ENCODE data around the gene TMEM272. TPM values are rescaled to one million over a fixed set of nuclear protein-coding genes. Genes with fewer than 3 reads are reported as not detected.

Gene TMEM272
- total and polyA plus RNA-seq, 2 donors (not counting 3 experiments of a cell fraction or from before 2014, with no cell fraction given), result not detected

DNA sequence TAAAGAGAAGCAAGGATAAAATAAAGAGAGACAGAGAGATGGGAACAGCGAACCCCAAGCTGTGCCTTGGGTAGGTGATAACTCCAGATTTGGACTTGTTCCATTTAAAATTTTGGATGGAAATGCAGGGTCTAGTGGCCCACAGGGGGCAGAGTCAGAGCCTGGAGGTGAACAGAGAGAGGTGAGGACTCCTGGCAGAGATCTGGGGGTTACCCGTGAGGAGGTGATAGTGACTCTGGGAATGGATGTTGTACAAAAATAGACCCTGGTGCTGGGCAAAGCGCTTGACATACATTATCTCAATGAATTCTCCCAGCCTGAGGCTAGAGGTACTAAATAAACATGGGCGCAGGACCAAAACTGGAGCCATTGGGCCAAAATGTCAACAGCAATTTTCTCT lies 26.7 kb downstream of the TMEM272 start:
- no peaks in the 10 kb centered on the region for H4K20me1 ChIP-seq (replicated peaks; ENCODE audit: control insufficient read depth, extremely low read depth, insufficient read depth, low read length)
- no peak overlapping the region for H3K9ac ChIP-seq (replicated peaks; ENCODE audit: extremely low read depth, insufficient read depth, low read length)
- no peaks in the 10 kb centered on the region for H3K79me2 ChIP-seq (ENCODE audit: control insufficient read depth, insufficient read depth, low read length)
- no peak overlapping the region for H3K4me3 ChIP-seq (replicated peaks in 1 of 3; ENCODE audit: insufficient read depth in 1 of 3, low read depth in 1 of 3, low read length in 3 of 3)
- no peaks in the 10 kb centered on the region for H3K36me3 ChIP-seq (ENCODE audit: control insufficient read depth in 2 of 2, extremely low read depth in 1 of 2, insufficient read depth in 2 of 2, low read length in 2 of 2)
- TF ChIP-seq JUN (IDR thresholded peaks at IDR 0.05; ENCODE audit: borderline replicate concordance, insufficient read depth, insufficient read length, low read depth), result no peak
- TF ChIP-seq POLR2A (IDR thresholded peaks at IDR 0.05; ENCODE audit: low read depth, low read length), result no peak
- TF ChIP-seq EZH2 (IDR thresholded peaks at IDR 0.05; ENCODE audit: borderline replicate concordance, low read depth, low read length, severe bottlenecking), result no peak
- TF ChIP-seq POLR2AphosphoS5 (IDR thresholded peaks at IDR 0.05; ENCODE audit: insufficient read depth, low read depth, low read length), result no peak
- no peak for TF ChIP-seq GATA2 (IDR thresholded peaks at IDR 0.05; ENCODE audit: insufficient read depth, insufficient read length, low read depth, low read length)
- TF ChIP-seq FOS (IDR thresholded peaks at IDR 0.05; ENCODE audit: borderline replicate concordance, insufficient read depth, low read length), result no peak
- TF ChIP-seq, protein P1, sequence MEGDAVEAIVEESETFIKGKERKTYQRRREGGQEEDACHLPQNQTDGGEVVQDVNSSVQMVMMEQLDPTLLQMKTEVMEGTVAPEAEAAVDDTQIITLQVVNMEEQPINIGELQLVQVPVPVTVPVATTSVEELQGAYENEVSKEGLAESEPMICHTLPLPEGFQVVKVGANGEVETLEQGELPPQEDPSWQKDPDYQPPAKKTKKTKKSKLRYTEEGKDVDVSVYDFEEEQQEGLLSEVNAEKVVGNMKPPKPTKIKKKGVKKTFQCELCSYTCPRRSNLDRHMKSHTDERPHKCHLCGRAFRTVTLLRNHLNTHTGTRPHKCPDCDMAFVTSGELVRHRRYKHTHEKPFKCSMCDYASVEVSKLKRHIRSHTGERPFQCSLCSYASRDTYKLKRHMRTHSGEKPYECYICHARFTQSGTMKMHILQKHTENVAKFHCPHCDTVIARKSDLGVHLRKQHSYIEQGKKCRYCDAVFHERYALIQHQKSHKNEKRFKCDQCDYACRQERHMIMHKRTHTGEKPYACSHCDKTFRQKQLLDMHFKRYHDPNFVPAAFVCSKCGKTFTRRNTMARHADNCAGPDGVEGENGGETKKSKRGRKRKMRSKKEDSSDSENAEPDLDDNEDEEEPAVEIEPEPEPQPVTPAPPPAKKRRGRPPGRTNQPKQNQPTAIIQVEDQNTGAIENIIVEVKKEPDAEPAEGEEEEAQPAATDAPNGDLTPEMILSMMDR (IDR thresholded peaks at IDR 0.05; ENCODE audit: extremely low read depth in 1 of 2, insufficient read depth in 1 of 2, low read depth in 1 of 2, low read length in 2 of 2), result no peak
- TF ChIP-seq, protein P2, sequence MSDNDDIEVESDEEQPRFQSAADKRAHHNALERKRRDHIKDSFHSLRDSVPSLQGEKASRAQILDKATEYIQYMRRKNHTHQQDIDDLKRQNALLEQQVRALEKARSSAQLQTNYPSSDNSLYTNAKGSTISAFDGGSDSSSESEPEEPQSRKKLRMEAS (IDR thresholded peaks at IDR 0.05; ENCODE audit: insufficient read depth, insufficient read length), result no peak
- no peak for TF ChIP-seq MYC (IDR thresholded peaks at IDR 0.05; ENCODE audit: low read depth, low read length)
- H2AFZ ChIP-seq (ENCODE audit: low read depth, low read length), result no peak overlapping the region
- BruUV-seq (replicated peaks), result no TSS peak
- no peak overlapping the region for H3K4me2 ChIP-seq (ENCODE audit: insufficient read depth, low read length)
- DNase-seq (ENCODE audit: low read depth, low spot score), result no peak
- no peaks in the 10 kb centered on the region for H3K9me3 ChIP-seq (replicated peaks; ENCODE audit: control insufficient read depth, insufficient read depth, low read length)
- ChIA-PET POLR2A (no interaction called here), CTCF (no interaction called here)
- no peak overlapping the region for H3K27ac ChIP-seq (ENCODE audit: insufficient read depth, low read depth, low read length)
- no peaks in the 10 kb centered on the region for H3K4me1 ChIP-seq (ENCODE audit: control insufficient read depth, extremely low read depth, insufficient read depth, low read length)
- dilution Hi-C loops (cut with MboI; ENCODE audit: extremely low pct_ligation_motif_present, low sequenced_read_pairs), result no loop called here
- no peaks in the 10 kb centered on the region for H3K9me1 ChIP-seq (replicated peaks; ENCODE audit: control insufficient read depth, extremely low read depth, insufficient read depth, low read length)
- H3K27me3 ChIP-seq (ENCODE audit: control insufficient read depth in 2 of 2, insufficient read depth in 2 of 2, low read length in 2 of 2), result peaks cover 14 to 27% of the 10 kb centered on the region in 2 experiments
- no peak for FAIRE-seq
- intact Hi-C loops (cut with micrococcal nuclease), result no loop called here

Data from endothelial cell of umbilical vein (primary cell).